Osteocyte (in vitro differentiated cells): ENCODE measurements around the gene IRS4. TPM values are rescaled to one million over a fixed set of nuclear protein-coding genes. Genes with fewer than 3 reads are reported as not detected.
A peak's percentile ranks its signal among the peaks of the same experiment; 100 is the strongest.

Experiments used
- DNase-seq: peaks from one replicate; pipeline ENCODE4 v3.0.0; 2021; ENCODE audit warnings: mixed read lengths; ENCODE audit not compliant: unreplicated experiment; ENCODE audit errors: extremely low spot score
- H3K27ac Mint-ChIP-seq: one replicate; pipeline ENCODE4 v1.8.0; 2021; ENCODE audit warnings: mild to moderate bottlenecking, mixed read lengths; ENCODE audit not compliant: unreplicated experiment
- H3K27me3 Mint-ChIP-seq: one replicate; pipeline ENCODE4 v1.8.0; 2021; ENCODE audit warnings: mixed read lengths; ENCODE audit not compliant: unreplicated experiment
- H3K36me3 Mint-ChIP-seq: one replicate; pipeline ENCODE4 v1.8.0; 2021; ENCODE audit warnings: mixed read lengths; ENCODE audit not compliant: unreplicated experiment
- H3K4me1 Mint-ChIP-seq: one replicate; pipeline ENCODE4 v1.8.0; 2021; ENCODE audit warnings: mixed read lengths; ENCODE audit not compliant: unreplicated experiment
- H3K4me3 Mint-ChIP-seq: one replicate; pipeline ENCODE4 v1.8.0; 2021; ENCODE audit warnings: mild to moderate bottlenecking, moderate library complexity, mixed read lengths; ENCODE audit not compliant: unreplicated experiment
- H3K9me3 Mint-ChIP-seq: one replicate; pipeline ENCODE4 v1.8.0; 2021; ENCODE audit warnings: mixed read lengths; ENCODE audit not compliant: unreplicated experiment
- CTCF ChIP-seq: fragments of 200-600 bp; sonication (generic); IDR thresholded peaks from 2 replicates; pipeline ENCODE4 v1.5.0; 2021; ENCODE audit warnings: antibody characterized with exemption, mild to moderate bottlenecking, moderate library complexity
- total RNA-seq: library from RNA; stranded (reverse); gene quantifications from 2 replicates; pipeline ENCODE4 v1.2.1, GENCODE V29; 2021

The IRS4 gene
- total RNA-seq, 1 donor from 2014 or later, result 0.08 TPM

DNA sequence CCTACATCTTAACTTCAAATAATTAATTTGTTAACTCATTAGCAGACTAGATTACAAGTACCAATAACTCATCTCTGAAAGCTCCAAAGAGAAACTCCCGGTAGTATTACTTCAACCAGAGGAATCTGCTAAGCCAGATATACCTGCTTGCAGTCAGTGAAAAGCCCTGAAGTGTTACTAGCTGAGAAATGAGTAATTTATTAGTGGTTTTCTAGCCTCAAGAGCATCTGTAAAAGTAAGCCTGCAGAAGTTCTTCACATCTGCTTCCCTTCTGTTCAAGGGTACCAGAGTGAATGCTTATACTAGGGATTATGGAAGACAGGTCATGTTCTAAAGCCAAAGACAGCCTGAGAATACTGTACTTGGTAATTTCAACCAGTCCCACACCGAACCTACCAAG, 34.7 kb downstream of the IRS4 start:
- Mint-ChIP-seq H3K27me3 (peaks cover 4% of the 10 kb centered on the region), H3K27ac (no peak overlapping the region), H3K4me3 (no peak overlapping the region), H3K36me3 (peaks cover 11% of the 10 kb centered on the region), H3K9me3 (no peaks in the 10 kb centered on the region), H3K4me1 (no peaks in the 10 kb centered on the region)
- no peak for TF ChIP-seq CTCF
- no peak for DNase-seq

DNA sequence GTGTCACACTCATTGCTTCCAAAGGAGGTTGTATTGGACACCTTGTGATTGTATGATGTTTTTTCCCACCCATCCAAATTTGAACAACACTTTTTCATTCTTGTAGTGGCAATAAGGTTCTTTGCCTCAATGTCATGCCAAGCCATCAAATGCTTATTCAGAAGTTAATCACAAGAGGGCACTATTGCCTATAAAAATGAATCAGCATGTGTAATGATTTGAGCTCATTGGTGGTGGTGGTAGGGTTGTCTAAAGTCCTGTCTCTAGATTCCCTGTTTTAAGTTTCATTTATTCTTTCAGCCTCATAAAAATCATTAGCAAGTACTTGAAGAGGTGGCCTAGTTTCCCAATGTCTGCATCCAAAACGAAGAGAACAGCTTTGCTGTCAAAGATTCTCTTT, 37.0 kb downstream of the IRS4 start:
- DNase-seq, result no peak
- H3K36me3 Mint-ChIP-seq, result peaks cover 27% of the 10 kb centered on the region
- no peak overlapping the region for H3K27ac Mint-ChIP-seq

DNA sequence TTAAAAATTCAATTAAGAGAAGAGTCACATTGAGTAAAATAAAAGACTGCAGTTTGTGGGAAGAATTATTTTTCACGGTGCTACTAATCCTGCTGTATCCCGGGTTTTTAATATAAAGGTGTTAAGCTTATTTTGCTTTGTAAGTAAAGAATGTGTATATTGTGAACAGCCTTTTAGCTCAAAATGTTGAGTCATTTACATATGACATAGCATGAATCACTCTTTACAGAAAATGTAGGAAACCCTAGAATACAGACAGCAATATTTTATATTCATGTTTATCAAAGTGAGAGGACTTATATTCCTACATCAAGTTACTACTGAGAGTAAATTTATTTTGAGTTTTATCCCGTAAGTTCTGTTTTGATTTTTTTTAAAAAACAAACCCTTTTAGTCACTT, 39.7 kb downstream of the IRS4 start:
- H3K4me3 Mint-ChIP-seq, result no peak overlapping the region
- H3K27ac Mint-ChIP-seq, result no peak overlapping the region
- H3K4me1 Mint-ChIP-seq, result no peaks in the 10 kb centered on the region
- peaks cover 39% of the 10 kb centered on the region for H3K36me3 Mint-ChIP-seq
- DNase-seq, result no peak
- H3K9me3 Mint-ChIP-seq, result no peaks in the 10 kb centered on the region
- H3K27me3 Mint-ChIP-seq, result no peaks in the 10 kb centered on the region
- no peak for TF ChIP-seq CTCF

More for the DNA sequence above, 37.0 kb downstream of the IRS4 start:
- Mint-ChIP-seq H3K9me3 (no peaks in the 10 kb centered on the region), H3K4me3 (no peak overlapping the region), H3K27me3 (no peaks in the 10 kb centered on the region), H3K4me1 (no peaks in the 10 kb centered on the region)
- TF ChIP-seq CTCF, result peak; percentile 57
